H9 (cell line): Measurements from ENCODE around the gene POU3F3. TPM values are rescaled to one million over a fixed set of nuclear protein-coding genes. Genes with fewer than 3 reads are reported as not detected.

Experiments
- DNase-seq: peaks from one replicate; pipeline ENCODE4 v3.0.0-alpha.2; 2017
- H2AFZ ChIP-seq: one replicate; pipeline ENCODE4 v1.6.1; 2013; ENCODE audit warnings: mild to moderate bottlenecking, low read length, control low read depth, moderate library complexity
- H2AK5ac ChIP-seq: 2 replicates; pipeline ENCODE4 v1.6.1; 2013; ENCODE audit warnings: low read length, control low read depth, mixed read lengths; ENCODE audit not compliant: insufficient read length
- H2BK120ac ChIP-seq: one replicate; pipeline ENCODE4 v1.6.1; 2013; ENCODE audit warnings: low read depth, mild to moderate bottlenecking, low read length, control low read depth, inconsistent platforms; ENCODE audit not compliant: poor library complexity, severe bottlenecking
- H2BK12ac ChIP-seq: 2 replicates; pipeline ENCODE4 v1.6.1; 2013; ENCODE audit warnings: low read length, control low read depth, mixed read lengths, low read depth; ENCODE audit not compliant: insufficient read length
- H2BK15ac ChIP-seq: 2 replicates; pipeline ENCODE4 v1.6.1; 2013; ENCODE audit warnings: low read depth, low read length, control low read depth
- H2BK20ac ChIP-seq: one replicate; pipeline ENCODE4 v1.6.1; 2013; ENCODE audit warnings: low read depth, mild to moderate bottlenecking, low read length, control low read depth, inconsistent platforms; ENCODE audit not compliant: poor library complexity, severe bottlenecking
- H2BK5ac ChIP-seq: 2 replicates; pipeline ENCODE4 v1.6.1; 2013; ENCODE audit warnings: low read length, control low read depth, mixed read lengths; ENCODE audit not compliant: insufficient read length
- H3K14ac ChIP-seq: 2 replicates; pipeline ENCODE4 v1.6.1; 2013; ENCODE audit warnings: low read length, control low read depth; ENCODE audit not compliant: insufficient read depth
- H3K18ac ChIP-seq: 2 replicates; pipeline ENCODE4 v1.6.1; 2013; ENCODE audit warnings: low read depth, mild to moderate bottlenecking, mixed read lengths, low read length, control low read depth; ENCODE audit not compliant: insufficient read length
- H3K23ac ChIP-seq: 2 replicates; pipeline ENCODE4 v1.6.1; 2013; ENCODE audit warnings: low read length, control low read depth, mixed read lengths, low read depth; ENCODE audit not compliant: insufficient read length
- H3K23me2 ChIP-seq: 2 replicates; pipeline ENCODE4 v1.6.1; 2013; ENCODE audit warnings: low read depth, mild to moderate bottlenecking, mixed read lengths, low read length, control low read depth; ENCODE audit not compliant: insufficient read length, poor library complexity, severe bottlenecking
- H3K27ac ChIP-seq: 2 replicates; pipeline ENCODE4 v1.5.1; 2013; ENCODE audit warnings: low read length, control low read depth, mixed read lengths, low read depth; ENCODE audit not compliant: insufficient read length
- H3K27me3 ChIP-seq: 2 replicates; pipeline ENCODE4 v1.6.1; 2013; ENCODE audit warnings: low read length, control low read depth, inconsistent platforms; ENCODE audit not compliant: insufficient read depth
- H3K4ac ChIP-seq: 2 replicates; pipeline ENCODE4 v1.6.1; 2013; ENCODE audit warnings: low read depth, mild to moderate bottlenecking, control low read depth, inconsistent platforms, low read length, moderate library complexity
- H3K4me1 ChIP-seq: 2 replicates; pipeline ENCODE4 v1.6.1; 2013; ENCODE audit warnings: low read length, control low read depth, inconsistent platforms; ENCODE audit not compliant: insufficient read depth
- H3K4me2 ChIP-seq: 2 replicates; pipeline ENCODE4 v1.6.1; 2013; ENCODE audit warnings: low read length, control low read depth, mixed read lengths; ENCODE audit not compliant: insufficient read length, insufficient read depth
- H3K56ac ChIP-seq: 2 replicates; pipeline ENCODE4 v1.6.1; 2013; ENCODE audit warnings: low read depth, mild to moderate bottlenecking, mixed read lengths, low read length, control low read depth; ENCODE audit not compliant: insufficient read length
- H3K79me1 ChIP-seq: 2 replicates; pipeline ENCODE4 v1.6.1; 2013; ENCODE audit warnings: low read depth, mild to moderate bottlenecking, moderate library complexity, low read length, control low read depth, inconsistent platforms; ENCODE audit not compliant: insufficient read depth, poor library complexity, severe bottlenecking
- H3K79me2 ChIP-seq: 2 replicates; pipeline ENCODE4 v1.6.1; 2013; ENCODE audit warnings: low read length, control low read depth, inconsistent platforms; ENCODE audit not compliant: insufficient read depth
- H3K9ac ChIP-seq: 2 replicates; pipeline ENCODE4 v1.6.1; 2013; ENCODE audit warnings: low read length, control low read depth, mixed read lengths; ENCODE audit not compliant: insufficient read length; ENCODE audit errors: extremely low read depth
- H3K9me3 ChIP-seq: one replicate; pipeline ENCODE4 v1.6.1; 2013; ENCODE audit warnings: low read depth, low read length, inconsistent platforms; ENCODE audit not compliant: control insufficient read depth
- H3T11ph ChIP-seq: one replicate; pipeline ENCODE4 v1.6.1; 2013; ENCODE audit warnings: mild to moderate bottlenecking, low read length, control low read depth, inconsistent platforms
- H4K20me1 ChIP-seq: one replicate; pipeline ENCODE4 v1.6.1; 2013; ENCODE audit not compliant: control insufficient read depth, insufficient read length, insufficient read depth
- H4K5ac ChIP-seq: 2 replicates; pipeline ENCODE4 v1.6.1; 2013; ENCODE audit warnings: low read depth, mild to moderate bottlenecking, mixed read lengths, low read length, control low read depth; ENCODE audit not compliant: insufficient read length
- H4K8ac ChIP-seq: replicated peaks from 2 replicates; pipeline ENCODE4 v1.6.1; 2013; ENCODE audit warnings: low read length, control low read depth, mixed read lengths, low read depth; ENCODE audit not compliant: insufficient read length
- H4K91ac ChIP-seq: 2 replicates; pipeline ENCODE4 v1.6.1; 2013; ENCODE audit warnings: low read depth, mild to moderate bottlenecking, moderate library complexity, mixed read lengths, low read length, control low read depth; ENCODE audit not compliant: insufficient read length
- H3K27ac Mint-ChIP-seq, 3 experiments: 2 replicates in 2 of 3; 3 replicates in 1 of 3; pipeline ENCODE4 v1.8.0; 2020 to 2021; ENCODE audit warnings: mixed read lengths in 3 of 3, mild to moderate bottlenecking in 1 of 3, moderate library complexity in 1 of 3
- H3K27me3 Mint-ChIP-seq: 2 replicates; pipeline ENCODE4 v1.8.0; 2021; ENCODE audit warnings: low read depth, mild to moderate bottlenecking, moderate library complexity, mixed read lengths
- H3K36me3 Mint-ChIP-seq, 3 experiments: 2 replicates in 2 of 3; 3 replicates in 1 of 3; pipeline ENCODE4 v1.8.0; 2020 to 2021; ENCODE audit warnings: low read depth in 3 of 3, mixed read lengths in 3 of 3; ENCODE audit not compliant: insufficient read depth in 1 of 3
- H3K4me1 Mint-ChIP-seq, 2 experiments: 2 replicates each; pipeline ENCODE4 v1.8.0; 2020; ENCODE audit warnings: mixed read lengths in 2 of 2
- H3K4me3 Mint-ChIP-seq, 2 experiments: 2 replicates in 1 of 2; 3 replicates in 1 of 2; pipeline ENCODE4 v1.8.0; 2020 to 2021; ENCODE audit warnings: mild to moderate bottlenecking in 2 of 2, mixed read lengths in 2 of 2, moderate library complexity in 1 of 2
- H3K9me3 Mint-ChIP-seq, 2 experiments: 2 replicates in 1 of 2; 3 replicates in 1 of 2; pipeline ENCODE4 v1.8.0; 2020; ENCODE audit warnings: mild to moderate bottlenecking in 2 of 2, mixed read lengths in 2 of 2, moderate library complexity in 1 of 2
- CTCF ChIP-seq: fragments of 200-600 bp; sonication (generic); conservative IDR thresholded peaks from 3 replicates; pipeline ENCODE4 v1.8.0; 2021; ENCODE audit warnings: antibody characterized with exemption, mild to moderate bottlenecking
- WGBS: extraction: QIAGEN DNeasy Blood & Tissue Kit; methylation state at CpG from one replicate; pipeline ENCODE4 v1.1.7; 2013; ENCODE audit warnings: missing lambda C conversion rate, low lambda C conversion rate, mixed read lengths; ENCODE audit not compliant: insufficient read length; ENCODE audit errors: extremely low coverage; 5-methylcytosine and 5-hydroxymethylcytosine counted together
- long read RNA-seq: library from polyadenylated mRNA; unstranded; transcript quantifications from one replicate; pipeline ENCODE4 v2.0.0, GENCODE V29; 2020
- total RNA-seq: library from RNA; stranded (reverse); gene quantifications from 2 replicates; pipeline ENCODE4 v1.2.1, GENCODE V29; 2021

Gene POU3F3
- total RNA-seq: not detected in 2 replicates
- long read RNA-seq: 0 reads

DNA sequence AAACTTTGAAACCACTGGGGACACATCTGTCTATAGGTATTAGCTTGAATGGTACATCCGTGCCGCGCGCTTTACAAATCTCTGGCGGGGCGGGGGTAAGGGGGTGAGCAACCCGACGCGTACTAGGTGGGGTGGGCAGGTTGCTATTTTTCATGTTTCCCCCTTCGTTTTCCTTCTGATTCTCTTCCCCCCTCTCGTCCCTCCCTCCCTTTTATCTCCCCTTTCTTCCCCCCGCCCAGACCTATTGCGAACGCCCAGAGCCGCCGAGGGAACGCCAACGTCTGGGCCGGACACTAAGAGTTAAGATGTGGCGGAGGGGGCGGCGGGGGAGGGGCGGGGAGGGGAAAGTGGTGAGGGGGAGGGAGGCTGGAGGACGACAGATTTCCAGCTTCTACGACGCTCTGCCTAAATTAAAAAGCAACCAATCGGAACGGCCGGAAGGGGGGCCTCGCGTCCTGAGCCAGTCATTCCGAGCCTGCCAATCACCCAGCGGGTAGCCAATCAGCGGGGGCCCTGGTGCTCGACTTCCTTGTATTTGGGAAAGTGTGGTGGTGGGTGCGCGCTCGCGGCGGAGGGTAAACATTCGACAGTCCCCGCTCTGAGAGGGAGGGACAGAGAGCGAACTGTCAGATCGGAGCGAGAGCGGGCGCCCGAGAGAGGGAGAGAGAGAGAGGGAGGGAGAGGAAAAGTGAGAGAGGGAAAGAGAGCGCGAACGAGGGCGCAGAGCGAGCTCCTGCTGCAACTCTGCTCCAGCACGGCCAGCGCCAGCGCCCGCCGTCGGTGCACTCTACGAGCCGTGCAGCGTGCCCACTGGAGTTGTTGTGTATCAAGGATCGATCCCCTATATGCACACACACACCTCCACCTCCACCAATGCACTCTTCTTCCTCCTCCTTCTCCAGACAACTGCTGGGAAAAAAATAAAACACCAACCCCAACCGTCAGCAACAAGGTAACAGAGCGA is at the start of gene POU3F3:
POU3F3 (plus strand) TSS at position 582 of the 964 bp plus-strand sequence. CDS start 1,396 bp downstream, outside the sequence.
- peaks cover 61% of the 10 kb centered on the region for H3K27me3 ChIP-seq

More for the DNA sequence above, at the start of gene POU3F3:
- H3K18ac ChIP-seq: no peak within 1 kb of the TSS
- H3K56ac ChIP-seq: no peak within 1 kb of the TSS
- no peak within 1 kb of the TSS for H2BK120ac ChIP-seq
- peaks cover 44 to 63% of the 10 kb centered on the region in 2 experiments for H3K4me1 Mint-ChIP-seq
- H4K20me1 ChIP-seq: no peaks in the 10 kb centered on the region
- peaks cover 89% of the 10 kb centered on the region for H3K27me3 Mint-ChIP-seq
- H2AFZ ChIP-seq: no peak within 1 kb of the TSS
- no peaks in the 10 kb centered on the region for H3K9me3 ChIP-seq
- H3K79me2 ChIP-seq: no peaks in the 10 kb centered on the region
- H3K4me3 Mint-ChIP-seq: peak within 1 kb of the TSS; percentile 72 to 89
- H3K4me1 ChIP-seq: no peaks in the 10 kb centered on the region; the same call in 1 of the 2 replicates
- H3K4me2 ChIP-seq: peak within 1 kb of the TSS; percentile 58
- H3K23me2 ChIP-seq: peaks cover 13% of the 10 kb centered on the region
- no peak within 1 kb of the TSS for H3K9ac ChIP-seq
- peak; percentile 99 for DNase-seq
- H2BK20ac ChIP-seq: no peak within 1 kb of the TSS
- H3K9me3 Mint-ChIP-seq: peaks cover 6 to 9% of the 10 kb centered on the region in 2 experiments; a peak in 4 of 5 replicates
- H4K8ac ChIP-seq: no peak within 1 kb of the TSS
- H4K91ac ChIP-seq: no peak within 1 kb of the TSS
- H2BK12ac ChIP-seq: no peak within 1 kb of the TSS
- no peak within 1 kb of the TSS for H2AK5ac ChIP-seq
- H3K4ac ChIP-seq: no peak within 1 kb of the TSS
- TF ChIP-seq CTCF: no peak
- H3K36me3 Mint-ChIP-seq: peaks cover 0 to 2% (median 0%) of the 10 kb centered on the region in 3 experiments; a peak in 2 of 7 replicates
- H3K14ac ChIP-seq: no peak within 1 kb of the TSS
- no peak within 1 kb of the TSS for H3T11ph ChIP-seq
- no peak within 1 kb of the TSS for H2BK5ac ChIP-seq
- no peak within 1 kb of the TSS for H3K27ac ChIP-seq
- no peaks in the 10 kb centered on the region for H3K79me1 ChIP-seq
- no peak within 1 kb of the TSS for H4K5ac ChIP-seq
- peak within 1 kb of the TSS in 1 of 3 experiments; percentile 75; a peak in 2 of 7 replicates for H3K27ac Mint-ChIP-seq
- H3K23ac ChIP-seq: no peak within 1 kb of the TSS
- no peak within 1 kb of the TSS for H2BK15ac ChIP-seq
- no CpG with 5 or more reads among the region's 65 CpGs for WGBS
